Right lung (tissue), 10 donors: ENCODE results near the gene TFR2. TPM values are rescaled to one million over a fixed set of nuclear protein-coding genes. Genes with fewer than 3 reads are reported as not detected.

Experiments
- DNase-seq, 2 donors: peaks; one replicate each; pipeline ENCODE4 v3.0.0-alpha.2; 2013
- long read RNA-seq, 8 donors: transcript quantifications; one replicate each; lab custom pipeline, GENCODE V29; 2026
- polyA plus RNA-seq, 5 donors: library from polyadenylated mRNA; unstranded; fragments of 120-200 nt; gene quantifications; one replicate each; pipeline versions ENCODE4 v1.2.1 to v1.2.3, GENCODE V29; 2013; ENCODE audit warnings: inconsistent platforms in 1 of 5, low replicate concordance in 1 of 5; ENCODE audit not compliant: insufficient read length in 5 of 5, insufficient read depth in 1 of 5

The TFR2 gene
- polyA plus RNA-seq = 1 to 10 TPM; 1.1 to 4.6 (median 1.6) TPM
- long read RNA-seq, donor 1, partial matches to known transcripts = 518 of 540 reads
- long read RNA-seq, donor 1, other reads (novel, unspliced or antisense) = 22 of 540 reads
- long read RNA-seq, donor 2 = 0 reads
- long read RNA-seq, donor 3 = 0 reads
- long read RNA-seq, donor 4 = 0 reads
- long read RNA-seq, donor 5, partial matches to known transcripts = 0 of 1 reads
- long read RNA-seq, donor 5, other reads (novel, unspliced or antisense) = 0 of 1 reads
- long read RNA-seq, donor 6 = 0 reads
- long read RNA-seq, donor 7, partial matches to known transcripts = 668 of 701 reads
- long read RNA-seq, donor 7, other reads (novel, unspliced or antisense) = 32 of 701 reads
- long read RNA-seq, donor 8 = 0 reads

DNA sequence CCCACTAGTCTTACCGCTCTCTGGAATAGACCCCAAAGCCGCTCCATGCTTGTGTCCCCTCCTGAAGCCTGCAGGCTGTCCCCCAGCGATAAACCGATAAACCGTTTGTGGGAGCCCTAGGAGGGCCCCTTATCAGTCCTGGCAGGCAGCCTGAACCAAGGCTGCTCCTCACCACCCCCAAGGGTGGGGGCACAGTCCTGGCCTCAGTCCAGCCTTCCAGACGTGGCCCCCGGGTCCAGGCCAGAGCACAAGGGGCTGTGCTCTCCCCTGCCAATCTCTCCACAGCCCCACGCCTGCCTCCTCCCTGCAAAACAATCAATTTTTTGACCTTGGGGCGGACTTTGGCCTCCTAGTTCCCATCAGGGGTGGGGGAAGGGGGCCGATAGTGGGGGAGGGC, at the start of gene TFR2:
Gene TFR2 (minus strand): TSS at position 90 of the 397 bp plus-strand sequence. CDS start 43 bp downstream, at position 47.
- no peak for DNase-seq

DNA sequence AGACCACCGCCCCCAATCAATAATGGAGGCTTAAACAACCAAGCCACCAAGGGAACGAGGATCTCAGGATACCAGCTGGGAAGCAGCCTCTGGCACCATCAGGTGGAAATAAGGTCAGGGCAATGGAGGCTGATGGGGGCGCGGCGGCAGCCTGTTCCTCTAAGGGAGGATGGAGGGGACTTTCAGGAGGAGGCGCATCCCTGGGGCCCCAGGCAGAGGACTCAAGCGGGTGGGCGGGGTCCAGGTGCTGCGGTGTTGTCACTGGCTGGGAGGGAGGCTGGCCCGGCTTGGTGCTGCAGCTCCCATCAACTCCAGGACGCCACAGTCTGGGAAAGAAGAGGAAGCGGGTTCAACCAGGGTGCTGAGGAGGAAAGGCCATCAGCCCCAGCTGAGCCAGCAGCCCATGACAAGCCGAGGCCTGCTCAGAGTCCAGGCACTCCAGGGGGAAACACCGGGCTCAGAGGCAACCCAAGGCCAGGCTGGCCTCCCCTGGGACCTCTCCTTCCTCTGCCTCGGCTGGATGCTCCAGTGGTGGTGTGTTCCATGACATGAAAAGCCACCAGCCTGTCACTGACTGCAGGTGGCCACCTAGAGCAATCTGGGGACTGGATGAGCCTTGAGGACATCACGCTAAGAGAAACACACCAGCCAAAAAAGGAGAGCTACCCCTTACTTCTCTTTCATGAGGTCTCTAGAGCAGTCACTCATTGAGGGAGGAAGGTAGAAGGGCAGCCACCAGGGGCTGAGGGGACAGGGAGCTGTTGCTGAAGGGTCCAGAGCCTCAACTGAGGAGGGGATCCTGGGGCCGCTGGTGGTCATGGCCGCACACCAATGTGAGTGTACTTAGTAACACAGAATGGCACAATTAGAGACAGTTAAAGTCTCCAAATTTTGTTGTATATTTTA, 48.1 kb upstream of the TFR2 start:
- DNase-seq = no peak

DNA sequence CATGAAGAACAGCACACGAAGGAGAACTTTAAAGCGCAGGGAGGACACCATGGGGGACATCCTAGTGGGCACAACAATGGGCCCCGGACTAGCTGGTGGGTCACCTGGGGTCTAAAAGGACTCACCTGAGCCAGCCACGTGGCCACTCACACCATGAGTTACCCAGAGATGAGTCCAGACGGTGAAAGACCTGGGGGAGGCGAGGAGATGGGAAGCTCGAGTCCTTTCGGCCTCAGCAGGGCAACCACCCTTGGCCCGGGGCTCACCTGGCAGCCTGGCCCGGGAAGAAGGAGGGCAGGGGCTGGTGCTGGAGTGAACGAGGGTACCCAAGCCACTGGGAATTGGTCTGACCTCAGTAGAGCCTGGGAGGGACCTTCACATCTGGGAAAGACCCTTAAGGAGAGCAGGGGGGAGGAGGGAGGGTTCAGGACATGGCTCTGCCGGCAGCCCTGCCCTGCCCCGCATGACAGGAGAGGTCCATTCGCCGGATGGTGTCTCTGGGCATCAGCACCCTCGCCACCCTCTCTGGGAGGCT, 47.0 kb upstream of the TFR2 start:
- DNase-seq = no peak

DNA sequence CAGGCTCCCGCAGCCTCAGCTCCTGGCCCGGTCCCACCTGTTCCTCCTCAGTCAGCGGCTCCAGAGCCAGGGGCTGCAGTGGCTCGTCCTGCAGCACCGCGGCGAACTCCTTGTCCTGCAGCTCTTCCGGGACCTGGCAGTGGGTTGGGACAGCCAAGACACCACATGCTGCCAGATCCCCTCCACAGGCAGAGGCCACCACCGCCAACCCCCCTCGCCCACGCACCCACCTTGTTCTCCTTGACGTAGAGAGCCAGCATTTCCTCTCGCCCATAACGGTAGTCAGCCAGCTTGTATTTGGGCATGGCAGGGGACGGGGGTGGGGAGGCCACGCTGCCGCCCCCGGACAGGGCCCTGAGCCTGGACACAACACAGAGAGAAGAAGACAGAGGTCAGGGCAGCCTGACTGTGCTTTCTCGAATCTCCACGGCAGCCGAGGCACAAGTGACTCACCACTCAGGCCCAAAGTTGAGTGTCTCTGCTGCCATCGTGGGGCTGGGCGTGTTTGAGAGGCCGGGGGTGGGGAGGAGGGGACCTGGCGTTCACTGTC, 46.5 kb upstream of the TFR2 start:
- DNase-seq = no peak

DNA sequence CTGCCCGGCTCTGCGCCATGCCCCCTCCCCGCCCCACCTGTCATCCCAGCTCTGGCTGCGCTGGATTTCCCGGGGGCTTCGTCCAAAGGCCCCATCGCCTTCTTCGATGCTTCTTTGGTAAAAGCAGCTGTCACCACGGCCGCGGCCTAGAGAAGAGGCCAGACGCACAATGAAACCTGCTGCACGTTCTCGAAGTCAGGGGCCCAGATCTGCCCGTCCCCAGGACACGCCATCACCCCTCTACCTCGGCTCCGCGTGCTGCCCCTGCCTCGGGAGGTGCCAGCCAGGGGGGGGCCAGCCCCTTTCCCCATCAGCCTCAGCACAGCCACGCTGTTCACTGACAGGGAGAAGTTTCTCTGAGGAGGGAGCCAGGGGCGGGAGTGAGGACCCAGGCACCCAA, 45.9 kb upstream of the TFR2 start:
- DNase-seq = no peak

DNA sequence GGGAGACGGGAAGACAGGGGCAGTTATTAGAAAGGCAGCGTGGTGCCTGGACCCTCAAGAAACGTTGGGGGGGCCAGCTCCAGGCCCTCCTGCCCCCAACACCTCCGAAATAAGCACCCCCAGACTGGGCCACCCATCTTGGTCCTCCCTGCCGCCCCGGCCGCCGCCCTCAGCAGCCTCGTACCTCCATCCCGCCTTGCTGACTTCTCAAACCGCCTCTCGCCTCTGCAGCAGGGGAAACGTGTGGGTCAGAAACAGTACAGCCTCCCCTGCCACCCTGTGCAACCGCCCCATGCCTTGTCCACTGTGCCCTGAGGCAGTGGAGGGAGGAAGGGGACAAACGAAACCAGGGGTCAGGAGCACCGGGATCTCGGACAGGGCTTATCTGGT, 45.5 kb upstream of the TFR2 start:
- no peak for DNase-seq

DNA sequence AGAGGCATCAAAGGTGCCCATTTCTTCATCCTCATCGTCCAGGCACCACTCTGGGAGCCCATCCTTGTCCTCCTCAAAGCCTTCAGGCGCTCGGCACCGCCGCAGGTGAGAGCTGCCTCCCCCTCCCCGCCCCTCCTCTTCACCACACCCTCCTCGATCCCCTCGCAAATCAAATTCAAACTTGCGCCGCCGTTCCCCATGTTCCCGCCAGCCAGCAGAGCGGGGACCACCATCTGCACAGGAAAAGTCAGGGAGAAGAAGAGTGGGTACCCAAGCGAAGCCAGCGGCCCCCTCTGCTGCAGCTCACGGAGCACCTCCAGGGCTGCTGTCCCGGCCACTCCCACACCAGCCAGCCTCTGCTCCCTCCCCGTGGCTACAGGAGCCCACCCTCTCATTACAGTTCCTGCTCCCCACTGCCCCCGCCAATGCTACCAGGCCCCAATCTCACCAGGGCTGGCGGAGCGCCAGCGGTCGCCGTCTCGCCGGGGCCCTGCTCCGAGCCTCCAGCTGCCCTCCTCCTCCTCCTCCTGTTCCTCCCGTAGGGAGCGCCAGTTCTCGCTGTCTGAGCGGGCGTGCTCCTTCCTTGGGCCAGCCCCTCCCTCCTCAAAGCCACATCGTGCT, 45.0 kb upstream of the TFR2 start:
- no peak for DNase-seq

DNA sequence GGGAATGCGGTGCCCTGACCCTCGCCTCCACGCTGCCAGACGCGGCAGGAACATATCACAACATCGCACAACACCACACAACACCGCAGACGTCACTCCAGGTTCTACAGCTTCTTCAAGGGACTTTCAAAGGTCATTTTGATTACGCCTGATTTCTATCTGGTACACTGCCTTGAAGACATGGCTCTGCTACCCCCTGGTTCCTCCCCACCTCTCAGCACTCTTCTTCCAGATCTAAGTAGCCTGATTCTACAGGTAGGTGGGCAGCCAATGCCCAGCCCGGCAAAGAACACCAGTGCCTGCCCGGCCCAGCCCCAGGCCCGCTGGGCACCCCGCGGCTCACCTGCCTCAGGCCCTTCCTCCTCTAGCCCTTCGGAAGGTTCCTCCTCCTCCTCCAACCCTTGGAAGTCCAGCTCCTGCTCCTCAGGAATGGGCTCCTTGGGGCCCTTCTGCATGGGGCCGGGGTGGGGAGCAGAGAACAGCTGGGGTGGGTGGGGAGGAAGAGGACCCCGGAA, 44.3 kb upstream of the TFR2 start:
- no peak for DNase-seq

DNA sequence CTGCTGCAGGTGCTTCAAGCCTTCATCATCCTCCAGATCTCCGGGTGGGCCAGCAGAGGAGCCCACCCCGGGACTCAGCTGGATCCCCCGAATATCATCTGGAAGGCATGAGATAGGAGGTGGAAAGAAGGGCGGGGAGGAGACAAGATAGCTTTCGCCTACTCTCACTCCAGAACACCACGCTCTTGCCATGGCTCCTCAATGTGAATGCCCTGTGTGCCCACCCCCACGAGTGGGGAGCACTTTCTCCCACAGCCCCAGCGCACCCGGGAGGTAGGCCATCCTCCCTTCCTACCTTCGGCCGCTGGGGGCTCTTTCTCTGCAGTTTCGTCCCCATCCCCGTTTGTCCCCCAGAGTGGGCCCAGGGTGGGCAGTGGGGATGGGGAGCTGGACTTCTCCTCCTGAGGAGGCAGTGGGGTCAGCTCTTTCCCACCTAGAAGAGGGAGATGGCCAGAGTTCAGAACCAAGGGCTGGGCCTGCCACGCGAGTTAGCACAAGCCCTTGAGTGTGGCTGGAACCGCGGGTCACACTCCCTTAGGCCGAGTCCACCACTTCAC, 43.8 kb upstream of the TFR2 start:
- DNase-seq = no peak

DNA sequence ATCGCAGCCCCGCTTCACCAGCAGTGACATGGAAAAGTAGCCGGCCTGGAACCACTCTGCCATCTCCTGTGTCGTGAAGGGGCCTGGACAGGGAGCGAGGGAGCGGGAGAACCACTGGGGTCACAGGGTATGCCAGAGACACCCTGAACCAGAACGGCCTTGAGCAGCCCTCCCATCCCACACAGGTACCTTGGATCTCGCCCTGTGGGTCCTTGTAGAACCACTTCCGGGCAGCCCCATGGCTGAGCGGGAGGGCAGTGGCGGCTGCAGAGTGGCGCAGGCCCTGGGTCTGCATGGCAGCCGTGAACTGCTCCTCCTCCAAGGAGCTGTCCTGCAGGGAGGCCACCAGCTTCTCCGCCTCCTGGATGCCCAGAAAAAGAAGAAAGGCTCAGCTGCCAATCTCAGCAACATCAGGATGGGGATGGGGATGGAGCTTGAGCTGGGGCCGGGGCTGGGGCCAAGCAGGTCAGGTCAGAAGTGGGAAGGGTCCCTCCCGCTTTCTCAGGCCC, 43.2 kb upstream of the TFR2 start:
- no peak for DNase-seq

DNA sequence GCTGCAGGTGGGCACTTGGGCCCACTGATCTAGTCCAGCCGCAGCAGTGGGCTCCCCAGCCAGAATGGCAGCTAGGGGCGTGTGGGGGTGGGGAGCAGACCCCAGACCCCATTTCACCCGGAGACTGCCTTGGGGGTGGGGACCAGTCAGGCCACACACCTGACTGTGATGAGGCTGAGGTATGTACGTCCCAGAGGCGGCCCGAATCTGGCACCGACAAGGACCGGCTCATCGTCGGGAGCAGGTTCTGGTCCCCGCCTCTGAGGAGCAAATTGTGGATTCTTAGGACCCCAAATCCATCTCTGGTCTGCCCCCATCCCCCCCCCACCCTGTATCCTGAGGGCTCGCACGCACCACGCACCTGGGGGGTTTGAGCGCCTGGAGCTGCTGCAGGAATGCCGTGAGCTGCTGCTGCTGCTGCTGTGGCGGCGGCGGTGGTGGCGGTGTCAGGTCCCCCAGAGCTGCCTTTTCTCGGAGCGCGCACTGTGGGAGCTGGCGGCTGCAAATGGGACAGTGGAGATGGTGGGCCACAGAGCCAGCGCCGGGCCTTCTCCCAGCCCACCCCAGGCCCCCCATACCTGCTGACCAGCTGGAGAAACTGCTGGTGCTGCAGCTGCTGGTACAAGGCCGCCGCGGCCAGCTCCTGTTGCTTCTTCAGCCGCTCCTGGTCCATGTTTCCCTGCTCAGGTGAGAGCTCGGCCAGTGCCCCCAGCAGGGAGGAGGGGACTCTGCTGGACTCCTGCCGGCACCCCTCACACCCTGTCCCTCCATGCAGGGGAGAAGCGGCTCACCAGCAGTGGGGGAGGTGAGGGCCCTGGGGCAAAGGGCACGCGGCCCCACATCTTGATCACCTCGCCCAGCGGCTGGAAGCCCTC, 42.5 kb upstream of the TFR2 start:
- no peak for DNase-seq

DNA sequence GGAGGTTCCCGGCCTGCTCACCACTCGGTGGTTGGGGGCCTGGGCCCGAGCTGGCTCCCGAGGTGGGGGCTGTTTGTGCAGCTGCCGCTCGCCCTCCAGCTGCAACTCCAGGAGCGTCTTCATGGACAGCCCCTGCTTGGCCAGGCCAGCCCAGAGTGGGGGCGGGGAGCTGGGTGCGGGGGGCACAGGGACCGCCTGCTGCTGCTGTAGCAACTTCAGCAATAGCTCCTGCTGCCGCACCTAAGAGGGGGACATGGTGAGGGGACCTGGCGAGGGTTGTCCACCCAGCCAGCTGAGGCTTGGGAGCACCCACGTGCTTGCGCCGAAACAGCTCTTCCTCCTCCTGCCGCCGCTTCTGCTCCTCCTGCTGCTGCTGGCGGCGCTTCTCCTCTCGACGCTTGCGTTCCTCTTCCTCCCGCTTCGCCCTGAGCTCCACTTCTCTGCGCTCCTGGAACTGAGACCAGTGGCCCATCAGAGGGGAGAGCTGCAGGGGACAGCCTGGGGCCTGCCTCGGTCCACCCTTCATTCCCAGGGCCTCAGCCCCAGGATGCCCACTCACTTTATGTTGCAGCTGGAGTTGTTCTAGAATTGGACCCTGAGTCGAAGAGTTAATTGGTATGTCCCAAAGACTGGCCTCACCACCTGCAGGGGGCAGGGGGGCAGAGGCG, 41.8 kb upstream of the TFR2 start:
- DNase-seq = no peak

DNA sequence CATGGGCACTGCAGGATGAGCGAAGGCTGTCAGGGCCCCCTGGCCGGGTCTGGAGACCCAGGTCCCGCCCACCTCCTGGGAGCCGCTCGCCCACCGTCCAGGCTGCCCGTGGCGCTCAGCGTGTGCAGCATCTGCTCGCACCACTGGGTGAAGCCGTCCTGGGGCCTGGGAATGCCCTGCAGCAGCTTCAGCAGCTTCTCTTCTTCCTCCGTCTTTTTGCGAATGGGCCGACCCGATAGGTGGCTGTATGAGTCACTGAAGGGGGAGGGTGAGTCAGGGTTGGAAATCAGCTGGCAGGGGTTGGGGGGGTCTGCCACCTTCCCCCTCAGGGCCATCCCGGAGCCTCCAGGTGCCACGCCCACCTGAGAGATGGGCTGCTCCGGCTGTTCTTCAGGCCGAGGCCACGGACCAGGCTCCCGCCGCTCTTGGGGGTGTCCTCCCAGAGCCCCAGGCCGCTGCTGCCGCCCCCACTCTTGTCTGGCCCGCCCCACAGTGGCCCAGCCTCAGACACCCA, 40.9 kb upstream of the TFR2 start:
- no peak for DNase-seq

DNA sequence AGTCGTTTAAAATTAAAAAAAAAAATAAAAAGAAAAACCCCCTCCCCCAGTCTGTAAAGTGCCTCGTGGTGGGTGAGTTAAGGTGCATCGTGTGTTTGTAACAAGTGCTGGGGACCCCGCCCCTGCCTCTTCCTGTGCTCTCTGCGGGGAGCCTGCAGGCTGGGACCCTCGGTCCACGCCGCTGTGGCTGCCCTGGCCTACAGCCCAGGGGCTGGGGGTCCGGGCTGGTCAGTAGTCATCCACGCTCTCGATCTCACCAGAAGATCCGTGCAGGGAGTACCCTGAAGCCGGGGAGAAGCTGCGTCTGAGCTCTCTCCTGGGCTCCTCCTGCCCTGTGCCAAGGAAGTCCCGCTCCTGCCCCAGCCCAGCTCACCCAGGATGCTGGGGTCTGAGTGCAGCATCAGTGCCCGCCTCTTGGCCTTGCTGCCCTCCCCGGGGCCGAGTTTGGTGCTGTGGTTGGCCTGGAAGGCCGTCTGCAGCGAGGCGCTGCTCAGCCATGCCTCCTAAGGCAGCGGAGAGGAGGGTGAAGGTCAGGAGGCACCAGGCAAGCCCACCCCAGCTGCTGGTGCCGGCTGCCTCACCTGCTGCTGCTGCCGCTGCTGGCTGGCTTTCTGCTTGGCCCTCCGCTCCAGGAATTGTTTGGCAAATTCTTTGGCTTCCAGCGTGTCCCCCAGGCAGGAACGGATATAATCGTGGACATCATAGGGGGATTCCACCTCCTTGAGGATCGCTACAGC, 40.3 kb upstream of the TFR2 start:
- no peak for DNase-seq

DNA sequence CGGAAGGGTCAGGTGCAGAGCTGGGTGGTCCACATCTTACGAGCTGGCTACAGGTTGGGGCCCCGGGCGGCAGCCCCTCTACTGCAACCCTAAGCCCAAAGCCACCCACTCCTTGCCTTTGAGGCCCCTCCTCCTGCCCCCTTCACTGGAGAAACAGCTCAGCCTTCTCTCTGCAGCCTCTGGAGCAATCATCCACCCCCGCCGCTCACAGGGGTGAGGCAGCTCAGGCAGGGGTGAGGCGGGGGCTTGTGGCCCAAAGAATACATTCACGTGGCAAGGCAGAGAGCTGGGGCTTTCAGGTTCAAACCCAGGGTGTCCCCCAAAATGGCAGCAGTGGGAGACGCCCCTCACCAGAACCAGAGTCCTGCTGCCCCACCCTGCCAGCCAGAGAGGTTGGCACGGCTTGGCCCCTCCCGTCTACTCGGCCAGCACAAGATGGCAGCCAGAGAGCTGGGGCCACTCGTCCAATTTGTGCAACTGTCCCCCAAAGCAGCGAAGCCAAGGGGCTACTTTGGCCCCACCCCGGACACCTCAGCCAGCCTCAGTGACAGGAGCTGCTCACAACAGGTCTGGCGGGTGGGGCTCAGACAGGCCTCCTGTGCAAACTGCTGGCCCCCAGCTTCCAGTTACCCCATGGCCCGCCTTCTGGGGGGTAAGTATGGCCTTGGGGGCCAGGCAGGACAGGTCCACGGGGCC, 39.4 kb upstream of the TFR2 start:
- no peak for DNase-seq

DNA sequence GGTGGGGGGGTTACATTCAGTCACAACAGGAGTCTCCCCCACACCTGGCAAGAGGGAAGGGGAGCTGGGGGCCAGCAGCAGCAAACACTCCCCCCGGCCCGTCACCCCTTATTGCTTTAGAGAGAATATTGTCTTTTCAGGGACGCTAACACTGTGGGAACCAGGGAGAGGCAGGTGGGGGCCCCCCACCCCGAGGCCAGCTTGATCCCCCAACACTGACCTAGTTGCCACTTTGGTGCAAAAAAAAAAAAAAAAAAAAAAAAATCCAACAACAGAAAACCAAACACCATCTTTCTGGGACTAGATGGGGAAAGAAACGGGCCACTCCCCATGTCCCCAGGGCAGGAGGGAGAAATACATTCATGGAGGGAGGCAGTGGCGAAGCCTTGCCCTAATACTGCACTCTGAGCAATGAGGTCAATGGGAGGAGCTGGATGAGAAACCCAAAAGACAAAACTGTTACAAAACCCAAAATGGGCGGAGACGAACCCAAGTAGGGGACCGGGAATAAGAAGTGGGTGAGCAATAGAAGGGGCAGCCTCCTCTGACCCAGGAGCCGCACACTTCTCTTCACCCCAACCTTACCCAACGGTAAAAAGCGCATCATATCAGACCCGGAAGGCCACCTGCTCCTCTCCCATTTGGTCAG, 38.7 kb upstream of the TFR2 start:
- DNase-seq = no peak
